Ramos (cell line): ENCODE data around the gene KCNAB1.
"Not testable (repeated sequence)": the region's sequence is repeated elsewhere in the genome, so short reads cannot be mapped to it uniquely, and the experiment has no call there.

Experiments used
- in situ Hi-C: fragments of 300-500 bp; cut with MboI; formaldehyde crosslinking; loops from one replicate; pipeline ENCODE4 v1.14.3; 2022; ENCODE audit warnings: low sequenced_read_pairs; ENCODE audit not compliant: unreplicated experiment

Gene KCNAB1

GRCh38 chr3:156542101-156543042 is 422.0 kb downstream of the KCNAB1 start:
- in situ Hi-C loops = no loop called here

GRCh38 chr3:156543043-156543555 is 422.7 kb downstream of the KCNAB1 start:
- in situ Hi-C loops = no loop called here

- in situ Hi-C loops = no loop called here
Measured at GRCh38 chr3:156547637-156548036, 427.3 kb downstream of the KCNAB1 start.

- in situ Hi-C loops = no loop called here
Measured at GRCh38 chr3:156548041-156548687, 427.8 kb downstream of the KCNAB1 start.

- in situ Hi-C loops = no loop called here
Measured at GRCh38 chr3:156548902-156549301, 428.5 kb downstream of the KCNAB1 start.

GRCh38 chr3:156551261-156551660 is 430.9 kb downstream of the KCNAB1 start:
- in situ Hi-C loops = loop anchor here (10.0 kb wide), 2 partner anchors 274 to 534 kb away; partner anchors contain the start of gene LEKR1

GRCh38 chr3:156551746-156552145 is 431.4 kb downstream of the KCNAB1 start:
- in situ Hi-C loops = loop anchor here (10.0 kb wide), 2 partner anchors 273 to 533 kb away; partner anchors contain the start of gene LEKR1

GRCh38 chr3:156552973-156553372 is 432.6 kb downstream of the KCNAB1 start:
- in situ Hi-C loops = loop anchor here (10.0 kb wide), 2 partner anchors 272 to 532 kb away; partner anchors contain the start of gene LEKR1

- in situ Hi-C loops = loop anchor here (10.0 kb wide), 2 partner anchors 271 to 531 kb away; partner anchors contain the start of gene LEKR1
Measured at GRCh38 chr3:156553705-156554356, 433.5 kb downstream of the KCNAB1 start.

GRCh38 chr3:156554515-156554841 is 434.1 kb downstream of the KCNAB1 start:
- in situ Hi-C loops = loop anchor here (10.0 kb wide), 2 partner anchors 270 to 530 kb away; partner anchors contain the start of gene LEKR1

GRCh38 chr3:156554842-156555687 is 434.7 kb downstream of the KCNAB1 start, which contains the start of gene SSR3:
TSS of gene SSR3 (minus strand) at chr3:156555117. CDS start at chr3:156555089, 28 bp downstream.
- in situ Hi-C loops = loop anchor here (10.0 kb wide), 2 partner anchors 270 to 530 kb away; partner anchors contain the start of gene LEKR1

- in situ Hi-C loops = loop anchor here (10.0 kb wide), 2 partner anchors 266 to 526 kb away; partner anchors contain the start of gene LEKR1
Measured at GRCh38 chr3:156558389-156558788, 438.0 kb downstream of the KCNAB1 start.

- in situ Hi-C loops = loop anchor here (10.0 kb wide), 2 partner anchors 265 to 525 kb away; partner anchors contain the start of gene LEKR1
Measured at GRCh38 chr3:156559321-156559720, 438.9 kb downstream of the KCNAB1 start.

- in situ Hi-C loops = no loop called here
Measured at GRCh38 chr3:156561533-156561932, 441.2 kb downstream of the KCNAB1 start.

GRCh38 chr3:156562486-156562885 is 442.1 kb downstream of the KCNAB1 start:
- in situ Hi-C loops = not testable (repeated sequence)

GRCh38 chr3:156563900-156564682 is 443.7 kb downstream of the KCNAB1 start:
- in situ Hi-C loops = no loop called here

- in situ Hi-C loops = not testable (repeated sequence)
Measured at GRCh38 chr3:156569016-156569415, 448.6 kb downstream of the KCNAB1 start.

GRCh38 chr3:156569881-156570280 is 449.5 kb downstream of the KCNAB1 start:
- in situ Hi-C loops = not testable (repeated sequence)
